HG02884 (cell line): Measurements from ENCODE around the gene ZC3H4.
"Not testable (repeated sequence)": the region's sequence is repeated elsewhere in the genome, so short reads cannot be mapped to it uniquely, and the experiment has no call there.

Source experiments
- ATAC-seq: cut with Tn5 transposase; IDR thresholded peaks from one replicate; pipeline ENCODE4 v1.9.1; 2021; ENCODE audit warnings: mild to moderate bottlenecking, moderate library complexity; ENCODE audit not compliant: unreplicated experiment

ZC3H4 gene

GRCh38 chr19:47057328-47057727 is 56.2 kb downstream of the ZC3H4 start:
- no peak for ATAC-seq

- no peak for ATAC-seq
Observed at GRCh38 chr19:47056411-47056810, 57.2 kb downstream of the ZC3H4 start.

GRCh38 chr19:47050562-47050961 is 63.0 kb downstream of the ZC3H4 start:
- ATAC-seq = not testable (repeated sequence)

GRCh38 chr19:47049307-47049700 is 64.3 kb downstream of the ZC3H4 start:
- ATAC-seq = no peak

GRCh38 chr19:47047763-47048405 is 65.7 kb downstream of the ZC3H4 start:
- ATAC-seq = peak; percentile 35

- no peak for ATAC-seq
Observed at GRCh38 chr19:47047272-47047762, 66.3 kb downstream of the ZC3H4 start.

- ATAC-seq = no peak
Observed at GRCh38 chr19:47045867-47046470, 67.6 kb downstream of the ZC3H4 start.

GRCh38 chr19:47044946-47045866 is 68.4 kb downstream of the ZC3H4 start:
- ATAC-seq = no peak

GRCh38 chr19:47040869-47041268 is 72.7 kb downstream of the ZC3H4 start:
- no peak for ATAC-seq

- ATAC-seq = no peak
Observed at GRCh38 chr19:47039239-47039874, 74.2 kb downstream of the ZC3H4 start.

- ATAC-seq = no peak
Observed at GRCh38 chr19:47037766-47038165, 75.8 kb downstream of the ZC3H4 start.

- ATAC-seq = no peak
Observed at GRCh38 chr19:47036097-47036651, 77.4 kb downstream of the ZC3H4 start.

GRCh38 chr19:47035127-47036096 is 78.2 kb downstream of the ZC3H4 start:
- no peak for ATAC-seq

GRCh38 chr19:47032171-47032811 is 81.3 kb downstream of the ZC3H4 start:
- no peak for ATAC-seq

GRCh38 chr19:47028195-47028601 is 85.4 kb downstream of the ZC3H4 start:
- no peak for ATAC-seq

GRCh38 chr19:47027586-47028088 is 85.9 kb downstream of the ZC3H4 start:
- no peak for ATAC-seq

- no peak for ATAC-seq
Observed at GRCh38 chr19:47026889-47027288, 86.7 kb downstream of the ZC3H4 start.

GRCh38 chr19:47026156-47026555 is 87.4 kb downstream of the ZC3H4 start:
- ATAC-seq = no peak

- ATAC-seq = no peak
Observed at GRCh38 chr19:47024502-47024901, 89.1 kb downstream of the ZC3H4 start.
